Right hindlimb (tissue), 1 donor: ENCODE measurements around the gene AQP9.

Experiments
- DNase-seq: peaks from one replicate; pipeline ENCODE4 v3.0.0-alpha.2; 2018

The AQP9 gene

DNA sequence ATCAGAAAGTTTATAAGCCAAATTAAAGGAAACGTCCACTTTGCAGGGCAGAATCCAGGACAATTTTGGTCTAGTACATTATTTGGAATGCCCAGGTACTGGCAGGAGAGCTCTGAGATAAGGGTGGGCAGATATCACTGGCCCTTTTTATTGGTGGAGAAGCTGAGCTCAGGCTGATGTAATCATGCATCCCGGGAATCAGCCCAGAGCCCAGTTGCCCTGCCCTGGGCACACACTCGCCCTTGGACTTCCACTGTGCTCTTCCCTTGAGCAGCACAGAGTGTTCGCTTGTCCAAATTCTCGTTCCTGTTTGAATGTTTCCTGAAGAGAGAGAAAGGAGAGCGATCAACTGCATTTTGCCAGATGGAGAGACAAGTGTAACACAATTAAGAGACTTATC, 3.7 kb downstream of the AQP9 start:
- DNase-seq, result no peak

- DNase-seq, result no peak
Measured at GRCh38 chr15:58142827-58143461, 4.8 kb downstream of the AQP9 start.

- no peak for DNase-seq
Measured at GRCh38 chr15:58145606-58146005, 7.4 kb downstream of the AQP9 start.

GRCh38 chr15:58146211-58146610, 8.0 kb downstream of the AQP9 start:
- DNase-seq, result no peak

GRCh38 chr15:58146749-58147148, 8.6 kb downstream of the AQP9 start:
- no peak for DNase-seq

DNA sequence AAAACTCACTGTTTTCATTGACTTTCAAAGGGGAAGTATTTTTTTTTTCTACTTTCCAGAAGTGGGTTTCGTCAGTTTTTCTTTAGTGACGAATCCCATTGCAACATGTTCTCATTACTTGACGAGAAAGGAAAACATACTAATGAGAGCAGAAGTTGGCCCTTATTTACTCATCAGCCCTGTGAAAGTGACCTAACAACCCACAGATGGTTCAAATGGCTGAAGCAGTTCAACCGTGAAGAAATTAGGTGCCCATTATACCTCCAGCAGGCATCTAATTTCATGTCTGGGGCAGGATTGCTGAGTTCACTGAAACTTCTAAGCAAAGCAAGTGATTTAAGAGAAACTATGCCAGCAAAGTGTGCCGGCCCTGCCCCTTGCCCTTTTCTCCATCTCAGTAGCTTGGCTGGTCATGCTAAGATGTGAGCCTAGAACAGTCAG, 9.0 kb downstream of the AQP9 start:
- DNase-seq, result no peak

DNA sequence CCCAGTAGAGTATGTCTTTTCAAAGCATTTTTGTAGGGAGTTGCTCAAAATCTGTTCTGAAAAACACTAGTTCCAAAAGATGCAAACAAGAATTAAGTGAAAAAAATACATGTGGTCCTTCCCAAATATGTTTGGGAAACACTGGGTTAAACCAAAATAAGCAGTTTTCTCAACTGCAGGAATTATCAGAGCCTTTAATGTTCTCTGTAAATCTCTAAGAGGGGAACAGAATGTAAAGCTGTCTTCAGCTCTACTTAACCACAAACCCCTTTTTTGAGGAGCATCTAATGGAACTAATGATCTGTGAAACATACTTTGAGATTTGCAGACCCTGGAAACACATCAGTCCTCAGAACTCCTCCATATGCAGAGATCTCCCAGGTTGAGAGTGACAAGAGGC, 9.9 kb downstream of the AQP9 start:
- no peak for DNase-seq

GRCh38 chr15:58148633-58149445, 10.7 kb downstream of the AQP9 start:
- DNase-seq, result no peak

- no peak for DNase-seq
Measured at GRCh38 chr15:58154769-58155168, 16.6 kb downstream of the AQP9 start.

- no peak for DNase-seq
Measured at GRCh38 chr15:58159827-58160386, 21.7 kb downstream of the AQP9 start.

- no peak for DNase-seq
Measured at GRCh38 chr15:58161436-58161930, 23.3 kb downstream of the AQP9 start.

DNA sequence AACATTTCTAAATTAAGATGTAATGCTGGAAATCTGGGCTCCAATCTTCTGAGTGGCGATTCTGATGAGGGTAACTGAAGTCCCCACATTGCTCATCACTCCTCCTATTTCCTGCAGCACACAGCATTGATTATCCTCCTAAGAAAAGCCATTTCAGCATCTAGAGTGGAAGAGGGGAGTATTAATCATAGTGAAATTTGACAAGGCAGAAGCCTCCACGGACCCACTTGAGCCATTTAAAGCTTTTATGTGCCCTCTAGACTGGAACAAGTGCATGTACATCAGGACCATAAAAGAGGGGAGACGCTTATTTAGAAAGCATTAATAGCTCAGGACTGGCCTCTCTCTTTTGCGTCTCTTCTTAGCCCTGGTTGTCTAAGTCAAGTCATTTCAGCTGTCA, 25.8 kb downstream of the AQP9 start:
- DNase-seq, result no peak

DNA sequence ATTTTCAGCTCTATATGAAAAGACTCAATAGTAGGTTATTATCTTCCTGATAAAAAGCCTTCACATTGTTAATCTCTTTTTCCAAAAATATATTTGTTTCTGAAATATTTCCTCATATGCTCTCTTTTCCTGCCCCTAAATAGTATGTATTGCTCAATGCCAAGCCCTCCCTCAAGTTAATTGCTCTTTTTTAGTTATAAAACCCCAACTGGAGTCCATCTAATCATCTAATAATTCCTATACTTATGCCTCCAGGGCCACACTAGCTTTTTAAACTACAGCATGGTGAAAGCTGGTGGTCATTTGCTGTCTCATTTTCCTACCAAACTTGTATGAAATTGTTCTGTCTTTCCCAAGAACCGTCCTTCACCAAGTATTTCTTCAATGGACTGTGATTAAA, 26.7 kb downstream of the AQP9 start:
- no peak for DNase-seq

GRCh38 chr15:58165661-58166060, 27.5 kb downstream of the AQP9 start:
- peak; percentile 51 for DNase-seq

- DNase-seq, result no peak
Measured at GRCh38 chr15:58167095-58167691, 29.0 kb downstream of the AQP9 start.

DNA sequence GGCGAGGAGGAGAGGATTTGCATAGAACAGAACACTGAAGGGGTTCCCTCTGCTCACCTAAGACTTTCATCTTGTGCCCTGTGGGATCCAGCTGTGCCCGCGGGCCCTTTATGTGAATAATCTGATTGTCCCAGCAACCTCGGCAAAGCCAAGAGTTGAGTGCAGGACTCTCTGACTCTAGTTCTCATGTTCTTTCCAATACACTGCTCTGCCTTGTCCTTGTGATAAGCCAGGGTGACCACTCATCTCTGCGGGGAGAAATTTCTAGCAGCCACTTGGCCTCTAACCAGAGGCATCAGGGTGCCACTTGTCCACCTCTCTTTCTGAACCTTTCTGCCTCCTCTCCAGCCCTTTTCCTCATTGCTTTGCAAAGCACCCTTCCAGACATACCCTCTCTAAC, 31.8 kb downstream of the AQP9 start:
- DNase-seq, result no peak

DNA sequence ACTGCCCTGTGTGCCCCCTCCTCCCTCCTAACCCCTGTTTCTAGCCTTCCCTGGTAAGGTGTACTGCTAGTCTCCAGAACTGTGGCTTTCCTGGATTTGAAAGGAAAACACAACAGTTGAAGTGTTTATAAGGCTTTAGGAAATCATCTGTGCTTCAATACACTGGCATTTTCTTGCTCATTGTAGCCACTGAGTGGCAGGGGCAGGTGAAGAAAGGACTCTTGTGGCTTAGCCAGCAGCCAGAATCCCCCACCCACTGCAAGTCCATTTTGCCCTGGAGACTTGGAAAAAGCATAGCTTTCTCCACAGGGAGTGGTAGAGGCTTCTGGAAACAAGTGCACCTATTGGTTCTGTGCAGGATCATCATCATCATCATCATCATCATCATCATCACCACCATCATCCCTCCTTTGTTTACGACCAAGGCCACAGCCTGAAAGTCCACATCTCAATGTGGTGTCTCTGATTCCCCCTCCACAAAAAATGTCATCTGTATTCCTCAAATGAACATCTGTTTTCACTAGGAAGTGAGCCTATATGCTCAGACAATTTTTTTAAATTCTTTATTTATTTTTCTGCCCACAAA, 33.4 kb downstream of the AQP9 start:
- peak; percentile 38 for DNase-seq

GRCh38 chr15:58174709-58175108, 36.5 kb downstream of the AQP9 start:
- no peak for DNase-seq

DNA sequence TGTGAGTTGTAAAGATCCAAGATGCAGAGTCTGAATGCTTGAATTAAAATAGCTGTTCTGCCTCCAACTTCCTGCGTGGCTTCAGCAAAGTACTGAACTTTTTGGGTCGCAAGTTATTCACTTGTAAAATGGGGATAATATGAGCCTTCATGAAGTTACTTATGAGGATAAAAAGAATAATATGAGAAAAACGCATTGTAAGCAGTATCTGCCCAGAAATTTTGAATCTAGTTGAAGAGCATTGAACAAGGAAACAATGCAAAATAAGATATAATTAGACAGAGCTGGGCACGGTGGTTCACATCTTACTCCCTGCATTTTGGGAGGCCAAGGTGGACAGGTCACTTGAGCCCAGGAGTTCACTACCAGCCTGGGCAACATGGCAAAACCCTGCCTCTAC, 37.8 kb downstream of the AQP9 start:
- DNase-seq, result no peak

GRCh38 chr15:58178668-58179067, 40.5 kb downstream of the AQP9 start:
- no peak for DNase-seq

- no peak for DNase-seq
Measured at GRCh38 chr15:58179206-58179605, 41.0 kb downstream of the AQP9 start.

DNA sequence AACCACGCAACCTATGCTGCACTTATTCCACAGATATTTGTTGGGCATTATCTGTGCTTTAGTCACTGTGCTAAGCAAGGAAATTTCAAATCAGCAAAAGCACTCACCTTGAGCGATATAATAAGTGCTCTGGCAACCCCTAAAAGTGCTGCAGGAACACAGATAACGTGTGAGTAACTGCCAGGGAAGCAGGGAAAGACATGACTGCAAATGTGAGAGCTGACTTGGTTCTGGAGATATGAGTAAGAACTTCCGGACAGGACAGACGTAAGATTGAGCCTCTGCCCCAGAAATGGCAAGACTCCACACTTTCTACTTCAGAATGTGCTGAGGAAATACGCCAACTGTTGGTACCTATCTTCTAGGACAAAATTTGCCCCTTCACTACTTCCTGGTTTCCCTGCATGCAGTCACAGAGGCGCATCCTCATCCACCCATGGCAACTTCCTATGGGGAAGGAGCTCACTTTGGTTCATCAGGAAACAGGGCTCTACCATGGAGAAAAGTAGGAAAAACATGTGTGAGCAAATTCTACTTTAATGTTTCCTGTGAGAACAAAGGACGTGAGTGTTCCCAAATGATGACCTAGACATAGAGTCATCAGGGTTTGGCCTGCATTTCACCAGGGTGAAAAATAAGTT, 41.7 kb downstream of the AQP9 start:
- no peak for DNase-seq
